ENCODE measurements around the gene AREL1.
A peak's percentile ranks its signal among the peaks of the same experiment; 100 is the strongest.

The AREL1 gene

GRCh38 chr14:74649673-74650072 lies 63.2 kb downstream of the AREL1 start (continued):
- TF ChIP-seq ZNF645 (tag by site-specific recombination; IDR thresholded peaks at IDR 0.05) (no peak), HOXD13 (CRISPR knock-in tag; IDR thresholded peaks at IDR 0.05; ENCODE audit: borderline replicate concordance) (no peak)

- peaks cover 0 to 4% of the 10 kb centered on the region in 2 experiments; a peak in 1 of 3 replicates for H3K36me3 ChIP-seq (ENCODE audit: control insufficient read depth in 2 of 2, insufficient read depth in 1 of 2, low read length in 2 of 2)
- ChIA-PET POLR2A (no interaction called here), CTCF (interaction anchor here (0.5 to 0.6 kb wide), 2 partner anchors 15 to 181 kb away, joined by 3 read pairs; no protein-coding TSS in a partner anchor)
- TF ChIP-seq ZNF426 (tag by site-specific recombination; IDR thresholded peaks at IDR 0.05) = no peak
- no peak for TF ChIP-seq ZNF112 (tag by site-specific recombination; IDR thresholded peaks at IDR 0.05)
- TF ChIP-seq ZNF488 (tag by site-specific recombination; IDR thresholded peaks at IDR 0.05) = no peak
- no peak for TF ChIP-seq ZNF24 (tag by site-specific recombination; IDR thresholded peaks at IDR 0.05)
- no peak for TF ChIP-seq KLF17 (tag by site-specific recombination; IDR thresholded peaks at IDR 0.05)
- TF ChIP-seq ZNF398 (tag by site-specific recombination; IDR thresholded peaks at IDR 0.05) = no peak
- TF ChIP-seq PATZ1 (tag by site-specific recombination; IDR thresholded peaks at IDR 0.05) = no peak
- TF ChIP-seq ZNF677 (tag by site-specific recombination; IDR thresholded peaks at IDR 0.05) = no peak
- peak; percentile 95 for TF ChIP-seq PRDM10 (tag by site-specific recombination; IDR thresholded peaks at IDR 0.05)
- H3K4me3 ChIP-seq (ENCODE audit: low read depth, low read length) = no peak overlapping the region
- H3K27ac ChIP-seq (ENCODE audit: extremely low read depth, low read depth, low read length) = no peak overlapping the region
- peaks cover 12% of the 10 kb centered on the region for H3K4me1 ChIP-seq (ENCODE audit: control insufficient read depth, insufficient read depth, low read length)
- no peaks in the 10 kb centered on the region for H3K9me3 ChIP-seq (ENCODE audit: control insufficient read depth, insufficient read depth, low read depth, low read length)
Observed at GRCh38 chr14:74649167-74649566, 63.7 kb downstream of the AREL1 start.

- TF ChIP-seq ZNF423 (tag by site-specific recombination; IDR thresholded peaks at IDR 0.05) = no peak
- 0 out of 2 replicates have a peak, but pooled peaks have one; percentile 6 for TF ChIP-seq ZIC2 (tag by site-specific recombination; IDR thresholded peaks at IDR 0.05)
- Histone ChIP-seq H3K36me3 (ENCODE audit: control insufficient read depth in 2 of 2, insufficient read depth in 1 of 2, low read length in 2 of 2) (peaks cover 0 to 4% of the 10 kb centered on the region in 2 experiments; a peak in 1 of 3 replicates), H3K27ac (ENCODE audit: extremely low read depth, low read depth, low read length) (no peak overlapping the region), H3K4me3 (ENCODE audit: low read depth, low read length) (no peak overlapping the region), H3K9me3 (ENCODE audit: control insufficient read depth, insufficient read depth, low read depth, low read length) (no peaks in the 10 kb centered on the region), H3K4me1 (ENCODE audit: control insufficient read depth, insufficient read depth, low read length) (peaks cover 12% of the 10 kb centered on the region)
- POLR2A ChIA-PET = no interaction called here
- CTCF ChIA-PET = interaction anchor here (0.6 kb wide), 2 partner anchors 14 to 293 kb away, joined by 3 read pairs; no protein-coding TSS in a partner anchor
Observed at GRCh38 chr14:74648601-74649000, 64.3 kb downstream of the AREL1 start.
